HCT116 (cell line): Measurements from ENCODE around the gene XPO1.

Experiments used
- CBX3 ChIP-seq: IDR thresholded peaks from 2 replicates; pipeline ENCODE4 v1.6.1; 2012; ENCODE audit warnings: low read depth
- CEBPB ChIP-seq: IDR thresholded peaks from 2 replicates; pipeline ENCODE4 v1.6.1; 2012; ENCODE audit warnings: low read depth
- ELF1 ChIP-seq: IDR thresholded peaks from 2 replicates; pipeline ENCODE4 v1.6.1; 2012; ENCODE audit warnings: low read depth, borderline replicate concordance
- EZH2 ChIP-seq: fragments of 200-600 bp; sonication (generic); IDR thresholded peaks from 2 replicates; pipeline ENCODE4 v1.6.1; 2017; ENCODE audit warnings: antibody characterized with exemption, mixed run types
- EZH2phosphoT487 ChIP-seq: fragments of 200-600 bp; IDR thresholded peaks from 2 replicates; pipeline ENCODE4 v1.6.1; 2018; ENCODE audit warnings: antibody characterized with exemption, borderline replicate concordance
- FOSL1 ChIP-seq: IDR thresholded peaks from 2 replicates; pipeline ENCODE4 v1.6.1; 2012; ENCODE audit warnings: low read depth
- JUND ChIP-seq: IDR thresholded peaks from 2 replicates; pipeline ENCODE4 v1.6.1; 2012
- POLR2A ChIP-seq: IDR thresholded peaks from 2 replicates; pipeline ENCODE4 v1.7.0; 2011; ENCODE audit warnings: borderline replicate concordance; ENCODE audit not compliant: insufficient read depth, insufficient read length; ENCODE audit errors: extremely low read depth
- POLR2AphosphoS5 ChIP-seq: IDR thresholded peaks from 2 replicates; pipeline ENCODE4 v1.6.1; 2011; ENCODE audit warnings: mild to moderate bottlenecking, low read depth, low read length, moderate library complexity
- YY1 ChIP-seq: IDR thresholded peaks from 2 replicates; pipeline ENCODE4 v1.6.1; 2011; ENCODE audit warnings: low read length, low read depth, moderate library complexity, mild to moderate bottlenecking; ENCODE audit not compliant: insufficient replicate concordance; ENCODE audit errors: extremely low read depth
- ZFX ChIP-seq: fragments of 450-650 bp; IDR thresholded peaks from 2 replicates; pipeline ENCODE4 v1.6.1; 2017
- TF ChIP-seq, protein P1 (sequence below), 3 experiments: fragments of 200-600 bp in 1 of 3; sonication (generic) in 1 of 3; IDR thresholded peaks in 2 of 3; conservative IDR thresholded peaks in 1 of 3; 2 replicates each; pipeline ENCODE4 v1.5.1; 2012 to 2017; ENCODE audit warnings: low read depth in 2 of 3, low read length in 2 of 3, antibody characterized with exemption in 1 of 3, borderline replicate concordance in 1 of 3, control low read depth in 1 of 3, mild to moderate bottlenecking in 1 of 3, mixed read lengths in 1 of 3, mixed run types in 1 of 3, moderate library complexity in 1 of 3; ENCODE audit not compliant: insufficient read depth in 1 of 3
- TF ChIP-seq, protein P2 (sequence below): IDR thresholded peaks from 2 replicates; pipeline ENCODE4 v1.6.1; 2012
- TF ChIP-seq, protein P3 (sequence below): IDR thresholded peaks from 2 replicates; pipeline ENCODE4 v1.6.1; 2012; ENCODE audit warnings: low read depth

- TF ChIP-seq POLR2A = no peak
- TF ChIP-seq YY1 = no peak
- TF ChIP-seq CEBPB = no peak
- TF ChIP-seq, protein P1, sequence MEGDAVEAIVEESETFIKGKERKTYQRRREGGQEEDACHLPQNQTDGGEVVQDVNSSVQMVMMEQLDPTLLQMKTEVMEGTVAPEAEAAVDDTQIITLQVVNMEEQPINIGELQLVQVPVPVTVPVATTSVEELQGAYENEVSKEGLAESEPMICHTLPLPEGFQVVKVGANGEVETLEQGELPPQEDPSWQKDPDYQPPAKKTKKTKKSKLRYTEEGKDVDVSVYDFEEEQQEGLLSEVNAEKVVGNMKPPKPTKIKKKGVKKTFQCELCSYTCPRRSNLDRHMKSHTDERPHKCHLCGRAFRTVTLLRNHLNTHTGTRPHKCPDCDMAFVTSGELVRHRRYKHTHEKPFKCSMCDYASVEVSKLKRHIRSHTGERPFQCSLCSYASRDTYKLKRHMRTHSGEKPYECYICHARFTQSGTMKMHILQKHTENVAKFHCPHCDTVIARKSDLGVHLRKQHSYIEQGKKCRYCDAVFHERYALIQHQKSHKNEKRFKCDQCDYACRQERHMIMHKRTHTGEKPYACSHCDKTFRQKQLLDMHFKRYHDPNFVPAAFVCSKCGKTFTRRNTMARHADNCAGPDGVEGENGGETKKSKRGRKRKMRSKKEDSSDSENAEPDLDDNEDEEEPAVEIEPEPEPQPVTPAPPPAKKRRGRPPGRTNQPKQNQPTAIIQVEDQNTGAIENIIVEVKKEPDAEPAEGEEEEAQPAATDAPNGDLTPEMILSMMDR (IDR thresholded peaks at IDR 0.05 in 2 of 3, conservative IDR thresholded peaks at IDR 0.05 in 1 of 3; ENCODE audit: borderline replicate concordance in 1 of 3, insufficient read depth in 1 of 3, low read depth in 2 of 3, low read length in 2 of 3) = no peak
- no peak for TF ChIP-seq ELF1
- TF ChIP-seq, protein P2, sequence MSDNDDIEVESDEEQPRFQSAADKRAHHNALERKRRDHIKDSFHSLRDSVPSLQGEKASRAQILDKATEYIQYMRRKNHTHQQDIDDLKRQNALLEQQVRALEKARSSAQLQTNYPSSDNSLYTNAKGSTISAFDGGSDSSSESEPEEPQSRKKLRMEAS = no peak
- TF ChIP-seq EZH2 = no peak
- no peak for TF ChIP-seq EZH2phosphoT487
- no peak for TF ChIP-seq ZFX
- TF ChIP-seq FOSL1 = no peak
- TF ChIP-seq JUND = no peak
- no peak for TF ChIP-seq POLR2AphosphoS5
- TF ChIP-seq CBX3 = no peak
- TF ChIP-seq, protein P3, sequence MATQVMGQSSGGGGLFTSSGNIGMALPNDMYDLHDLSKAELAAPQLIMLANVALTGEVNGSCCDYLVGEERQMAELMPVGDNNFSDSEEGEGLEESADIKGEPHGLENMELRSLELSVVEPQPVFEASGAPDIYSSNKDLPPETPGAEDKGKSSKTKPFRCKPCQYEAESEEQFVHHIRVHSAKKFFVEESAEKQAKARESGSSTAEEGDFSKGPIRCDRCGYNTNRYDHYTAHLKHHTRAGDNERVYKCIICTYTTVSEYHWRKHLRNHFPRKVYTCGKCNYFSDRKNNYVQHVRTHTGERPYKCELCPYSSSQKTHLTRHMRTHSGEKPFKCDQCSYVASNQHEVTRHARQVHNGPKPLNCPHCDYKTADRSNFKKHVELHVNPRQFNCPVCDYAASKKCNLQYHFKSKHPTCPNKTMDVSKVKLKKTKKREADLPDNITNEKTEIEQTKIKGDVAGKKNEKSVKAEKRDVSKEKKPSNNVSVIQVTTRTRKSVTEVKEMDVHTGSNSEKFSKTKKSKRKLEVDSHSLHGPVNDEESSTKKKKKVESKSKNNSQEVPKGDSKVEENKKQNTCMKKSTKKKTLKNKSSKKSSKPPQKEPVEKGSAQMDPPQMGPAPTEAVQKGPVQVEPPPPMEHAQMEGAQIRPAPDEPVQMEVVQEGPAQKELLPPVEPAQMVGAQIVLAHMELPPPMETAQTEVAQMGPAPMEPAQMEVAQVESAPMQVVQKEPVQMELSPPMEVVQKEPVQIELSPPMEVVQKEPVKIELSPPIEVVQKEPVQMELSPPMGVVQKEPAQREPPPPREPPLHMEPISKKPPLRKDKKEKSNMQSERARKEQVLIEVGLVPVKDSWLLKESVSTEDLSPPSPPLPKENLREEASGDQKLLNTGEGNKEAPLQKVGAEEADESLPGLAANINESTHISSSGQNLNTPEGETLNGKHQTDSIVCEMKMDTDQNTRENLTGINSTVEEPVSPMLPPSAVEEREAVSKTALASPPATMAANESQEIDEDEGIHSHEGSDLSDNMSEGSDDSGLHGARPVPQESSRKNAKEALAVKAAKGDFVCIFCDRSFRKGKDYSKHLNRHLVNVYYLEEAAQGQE = no peak
Observed at GRCh38 chr2:61566566-61566965, 28.4 kb upstream of the XPO1 start.
